ENCODE results near the gene FANCM. TPM values are rescaled to one million over a fixed set of nuclear protein-coding genes. Genes with fewer than 3 reads are reported as not detected.

FANCM gene
- total and polyA plus RNA-seq, 5 donors from 2014 or later: 4.0 to 9.2 (median 5.4) TPM

DNA sequence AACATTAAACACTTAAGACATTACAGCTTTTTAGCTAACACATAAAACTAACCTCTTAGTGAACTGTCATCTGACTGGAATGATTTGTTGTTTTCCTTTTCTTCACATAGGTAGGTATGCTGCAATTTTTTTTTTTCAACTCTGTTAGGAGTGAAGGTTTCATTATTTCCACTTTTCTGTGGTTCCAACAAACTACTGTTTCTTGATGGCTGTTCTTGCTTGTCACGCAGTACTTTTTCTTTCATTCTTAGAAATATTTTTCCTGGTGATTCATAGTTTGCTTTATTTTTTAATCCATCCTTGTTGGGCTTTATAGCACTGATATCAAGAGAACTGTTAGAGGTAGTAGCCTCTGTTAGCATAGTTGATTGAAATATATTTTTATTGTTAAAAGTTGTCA, 111.0 kb downstream of the FANCM start:
- H3K4me3 Mint-ChIP-seq: peak overlapping the region in 2 of 4 donors; percentile 14 to 45
- no peak for ATAC-seq (ENCODE audit: low read depth in 2 of 2)
- peaks cover 4% of the 10 kb centered on the region for H3K36me3 Mint-ChIP-seq
- H3K4me1 Mint-ChIP-seq: peaks cover 15 to 22% (median 18%) of the 10 kb centered on the region in 4 donors
- peak in 1 of 3 donors; percentile 14 for DNase-seq
- no peaks in the 10 kb centered on the region for H3K27me3 Mint-ChIP-seq
- H3K27ac Mint-ChIP-seq: no peak overlapping the region
- Histone ChIP-seq H3K36me3 (ENCODE audit: control insufficient read depth, insufficient read depth, low read length) (no peaks in the 10 kb centered on the region), H3K4me3 (ENCODE audit: low read depth, low read length) (peak overlapping the region; percentile 2), H3K27me3 (ENCODE audit: control insufficient read depth, insufficient read depth, low read length) (no peaks in the 10 kb centered on the region), H3K4me1 (ENCODE audit: control insufficient read depth, insufficient read depth, low read length, poor library complexity, severe bottlenecking) (peaks cover 34% of the 10 kb centered on the region), H3K9me3 (ENCODE audit: control insufficient read depth in 2 of 2, low read length in 2 of 2) (no peaks in the 10 kb centered on the region), H3K27ac (ENCODE audit: insufficient read depth, low read length, poor library complexity, severe bottlenecking) (no peak overlapping the region)
- H3K9me3 Mint-ChIP-seq: no peaks in the 10 kb centered on the region

DNA sequence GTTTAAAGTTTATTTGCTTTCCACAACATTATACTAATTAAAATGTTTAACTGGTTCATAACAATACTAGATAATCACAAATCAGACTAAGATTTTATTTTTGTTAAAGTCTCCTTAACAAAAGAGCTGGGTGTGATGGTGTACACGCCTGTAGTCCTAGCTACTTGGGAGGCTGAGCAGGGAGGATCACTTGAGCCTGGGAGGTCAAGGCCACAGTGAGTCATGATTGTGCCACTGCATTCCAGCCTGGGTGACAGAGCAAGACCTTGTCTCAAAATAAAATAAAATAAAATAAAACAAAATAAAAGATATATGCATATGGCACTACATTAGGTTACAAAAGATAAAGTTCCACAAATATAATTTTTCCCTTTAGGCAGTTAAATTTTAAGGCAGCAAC, 111.7 kb downstream of the FANCM start:
- Histone ChIP-seq H3K27me3 (ENCODE audit: control insufficient read depth, insufficient read depth, low read length) (no peaks in the 10 kb centered on the region), H3K36me3 (ENCODE audit: control insufficient read depth, insufficient read depth, low read length) (no peaks in the 10 kb centered on the region), H3K4me1 (ENCODE audit: control insufficient read depth, insufficient read depth, low read length, poor library complexity, severe bottlenecking) (peaks cover 39% of the 10 kb centered on the region), H3K4me3 (ENCODE audit: low read depth, low read length) (no peak overlapping the region), H3K27ac (ENCODE audit: insufficient read depth, low read length, poor library complexity, severe bottlenecking) (no peak overlapping the region), H3K9me3 (ENCODE audit: control insufficient read depth in 2 of 2, low read length in 2 of 2) (no peaks in the 10 kb centered on the region)
- no peaks in the 10 kb centered on the region for H3K36me3 Mint-ChIP-seq
- DNase-seq: no peak
- peak overlapping the region in 1 of 4 donors; percentile 14 for H3K4me3 Mint-ChIP-seq
- H3K9me3 Mint-ChIP-seq: no peaks in the 10 kb centered on the region
- no peak for ATAC-seq (ENCODE audit: low read depth in 2 of 2)
- no peaks in the 10 kb centered on the region for H3K27me3 Mint-ChIP-seq
- H3K27ac Mint-ChIP-seq: no peak overlapping the region
- peaks cover 10 to 25% (median 22%) of the 10 kb centered on the region in 4 donors for H3K4me1 Mint-ChIP-seq

DNA sequence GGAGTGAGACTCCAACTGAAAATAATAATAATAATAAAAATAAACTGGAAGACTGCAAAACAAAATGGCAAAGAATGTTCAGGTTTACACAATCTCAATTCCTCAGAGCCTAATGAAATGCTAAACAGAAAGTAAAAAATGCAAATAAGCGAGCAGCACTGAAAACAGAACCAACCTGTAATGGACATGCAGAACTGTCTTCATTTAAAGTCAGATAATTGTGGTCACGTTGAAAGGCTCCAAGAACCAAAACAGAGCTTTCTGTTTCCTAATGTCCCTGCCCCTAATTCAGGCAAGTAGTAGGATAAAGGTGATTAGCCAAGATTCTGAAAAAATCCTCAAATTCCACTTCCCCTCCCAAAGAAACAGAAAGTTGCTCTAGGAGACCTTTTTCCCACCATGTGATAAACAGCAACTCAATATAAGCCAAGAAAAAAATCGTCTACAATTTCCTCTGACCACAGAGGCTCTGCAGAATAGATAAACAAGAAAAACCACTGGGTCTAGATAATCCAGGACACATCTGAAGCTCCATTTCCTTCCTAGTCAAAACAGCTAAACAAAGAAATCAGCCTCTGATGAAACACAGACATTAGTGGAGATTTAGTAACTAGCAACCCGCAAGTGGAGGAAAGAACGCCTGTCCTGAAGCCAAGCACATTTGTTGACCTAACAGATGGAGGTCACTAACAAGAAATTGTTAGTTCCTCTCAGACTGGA, 114.3 kb downstream of the FANCM start:
- H3K36me3 ChIP-seq (ENCODE audit: control insufficient read depth, insufficient read depth, low read length): no peaks in the 10 kb centered on the region
- Mint-ChIP-seq H3K9me3 (no peaks in the 10 kb centered on the region), H3K4me3 (peak overlapping the region; percentile 12 to 96 (median 84)), H3K27me3 (peaks cover 4% of the 10 kb centered on the region), H3K36me3 (no peaks in the 10 kb centered on the region), H3K4me1 (peaks cover 10 to 35% (median 24%) of the 10 kb centered on the region in 4 donors), H3K27ac (peak overlapping the region in 2 of 3 donors; percentile 74 to 75)
- H3K9me3 ChIP-seq (ENCODE audit: control insufficient read depth in 2 of 2, low read length in 2 of 2): no peaks in the 10 kb centered on the region
- H3K4me1 ChIP-seq (ENCODE audit: control insufficient read depth, insufficient read depth, low read length, poor library complexity, severe bottlenecking): peaks cover 42% of the 10 kb centered on the region
- peak overlapping the region; percentile 26 for H3K27ac ChIP-seq (ENCODE audit: insufficient read depth, low read length, poor library complexity, severe bottlenecking)
- H3K27me3 ChIP-seq (ENCODE audit: control insufficient read depth, insufficient read depth, low read length): no peaks in the 10 kb centered on the region
- peak overlapping the region; percentile 71 for H3K4me3 ChIP-seq (ENCODE audit: low read depth, low read length)
- peak in 2 of 3 donors; percentile 7 to 17 for DNase-seq
- no peak for ATAC-seq (ENCODE audit: low read depth in 2 of 2)

Other genes with a start within 250 kb of the FANCM start
- 53.9 TPM for gene KLHL28, start 174.0 kb upstream of the FANCM start, total RNA-seq
- gene KLHL28, start 174.0 kb upstream of the FANCM start, polyA plus RNA-seq: 10 to 100 TPM; 39.9 to 50.8 (median 47.0) TPM
- gene TOGARAM1, start 173.7 kb upstream of the FANCM start, total RNA-seq: 17.2 TPM
- gene TOGARAM1, start 173.7 kb upstream of the FANCM start, polyA plus RNA-seq: 10 to 100 TPM in 1 of 4 donors, 1 to 10 TPM in 3; 6.4 to 10.4 (median 8.4) TPM
- 64.4 TPM for gene PRPF39, start 51.8 kb upstream of the FANCM start, total RNA-seq
- gene PRPF39, start 51.8 kb upstream of the FANCM start, polyA plus RNA-seq: 10 to 100 TPM in 2 of 4 donors, 1 to 10 TPM in 2; 5.5 to 17.3 (median 9.9) TPM
- gene FKBP3, start 1.4 kb upstream of the FANCM start, total RNA-seq: 43.8 TPM
- 10 to 100 TPM; 57.9 to 79.2 (median 64.5) TPM for gene FKBP3, start 1.4 kb upstream of the FANCM start, polyA plus RNA-seq
- gene MIS18BP1, start 117.3 kb downstream of the FANCM start, total RNA-seq: 34.8 TPM
- 10 to 100 TPM; 16.2 to 25.2 (median 20.6) TPM for gene MIS18BP1, start 117.3 kb downstream of the FANCM start, polyA plus RNA-seq